ENCODE data around the gene GPR176.

GPR176 gene

DNA sequence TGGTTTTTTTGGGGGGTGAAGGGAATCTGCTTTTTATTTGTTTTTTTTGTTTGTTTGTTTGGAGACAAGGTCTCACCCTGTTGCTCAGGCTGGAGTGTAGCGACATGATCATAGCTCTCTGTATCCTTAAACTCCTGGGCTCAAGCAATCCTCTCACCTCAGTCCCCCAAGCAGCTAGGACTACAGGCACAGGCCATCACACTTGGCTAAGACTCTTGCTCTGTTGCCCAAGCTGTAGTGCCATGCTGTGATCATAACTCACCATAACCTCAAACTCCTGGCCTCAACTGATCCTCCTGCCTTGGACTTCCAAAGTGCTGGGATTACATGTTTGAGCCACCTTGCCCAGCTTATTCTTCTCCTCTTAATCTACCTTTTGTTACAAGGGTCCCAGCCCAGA, 31.8 kb downstream of the GPR176 start:
- DNase-seq: no peak

DNA sequence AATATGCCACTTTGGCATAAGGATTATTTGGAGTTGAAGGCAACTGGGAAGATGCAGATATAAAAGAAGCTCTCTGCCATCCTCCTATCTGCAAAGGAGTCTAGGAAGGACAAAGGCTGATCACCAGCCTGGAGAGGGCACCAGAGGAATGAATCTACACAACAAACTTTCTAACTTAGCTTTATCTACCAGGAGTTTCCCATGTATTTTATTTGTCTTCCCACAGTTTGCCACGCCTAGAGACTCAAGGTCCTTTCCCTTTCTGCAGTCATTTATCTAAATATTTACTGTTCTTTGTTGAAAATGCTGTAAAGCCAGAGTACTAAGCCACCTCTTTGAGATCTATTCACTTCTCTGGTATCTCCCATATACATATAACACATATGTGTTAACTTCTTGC, 32.2 kb downstream of the GPR176 start:
- DNase-seq: no peak

DNA sequence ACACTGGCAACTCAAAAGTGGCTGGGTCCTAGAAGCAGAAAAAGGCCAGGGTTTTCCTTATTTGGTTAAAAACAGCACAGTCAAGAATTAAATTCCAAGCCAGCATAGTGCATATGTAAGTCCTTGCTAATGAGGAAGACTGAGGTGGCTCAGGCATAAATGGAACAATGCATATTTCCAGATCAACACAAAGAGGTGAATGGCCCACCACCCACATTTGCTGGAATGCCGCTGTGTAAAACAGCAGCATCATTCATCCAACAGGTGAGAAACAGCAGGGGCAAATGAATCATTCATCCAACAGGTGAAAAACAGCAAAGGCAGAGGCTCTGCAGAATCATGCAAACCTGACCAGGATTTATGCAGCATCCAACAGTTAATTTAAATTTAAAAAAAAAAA, 32.9 kb downstream of the GPR176 start:
- DNase-seq: no peak

DNA sequence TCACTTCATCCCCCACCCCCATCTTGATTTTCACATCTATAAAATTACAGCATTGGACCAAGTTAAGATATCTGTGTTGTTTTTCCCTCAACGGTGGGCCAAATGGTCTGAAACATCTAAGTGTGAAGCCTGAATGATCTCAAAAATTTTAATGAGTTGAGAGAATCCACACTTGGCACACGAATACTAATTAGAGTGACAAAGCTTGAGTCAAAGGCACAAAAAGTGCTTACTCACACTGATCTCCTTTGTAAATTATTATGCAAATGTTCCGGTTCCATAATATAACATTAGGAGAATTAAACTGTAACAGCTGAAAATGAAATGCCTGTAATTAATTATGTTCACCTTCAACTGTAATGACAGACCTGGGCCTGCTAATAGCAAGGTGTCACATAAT, 33.6 kb downstream of the GPR176 start:
- DNase-seq: no peak

DNA sequence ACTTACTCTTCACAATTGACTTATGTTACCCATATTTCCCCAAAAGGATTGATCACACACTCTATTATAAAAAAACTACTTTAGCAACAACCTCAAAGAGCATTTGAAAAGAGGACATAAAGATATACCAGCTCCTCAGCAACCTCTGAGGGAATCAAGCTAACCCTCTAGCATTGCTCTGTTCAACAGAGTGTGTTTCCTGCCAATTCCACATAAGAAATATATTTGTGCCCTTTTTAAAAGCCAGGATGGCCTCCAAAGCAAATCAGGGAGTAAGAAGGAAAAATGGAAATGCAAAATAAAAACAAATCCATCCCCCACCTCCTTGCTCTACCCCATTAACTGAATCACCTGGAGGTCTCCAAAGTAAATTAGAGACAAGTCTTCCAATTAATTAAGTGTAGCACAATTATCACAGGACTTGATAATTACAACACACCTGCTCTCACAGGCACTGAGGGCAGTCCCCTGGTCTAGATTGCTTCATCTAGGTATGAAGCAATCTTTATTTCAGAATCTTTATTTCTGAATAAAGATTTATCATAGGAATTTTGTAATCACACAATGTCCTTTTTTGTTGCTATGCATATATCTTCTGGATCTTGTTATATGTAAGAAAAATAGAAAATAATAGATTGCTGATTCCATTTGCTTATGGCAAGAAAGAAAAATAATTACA, 34.8 kb downstream of the GPR176 start:
- no peak for DNase-seq

DNA sequence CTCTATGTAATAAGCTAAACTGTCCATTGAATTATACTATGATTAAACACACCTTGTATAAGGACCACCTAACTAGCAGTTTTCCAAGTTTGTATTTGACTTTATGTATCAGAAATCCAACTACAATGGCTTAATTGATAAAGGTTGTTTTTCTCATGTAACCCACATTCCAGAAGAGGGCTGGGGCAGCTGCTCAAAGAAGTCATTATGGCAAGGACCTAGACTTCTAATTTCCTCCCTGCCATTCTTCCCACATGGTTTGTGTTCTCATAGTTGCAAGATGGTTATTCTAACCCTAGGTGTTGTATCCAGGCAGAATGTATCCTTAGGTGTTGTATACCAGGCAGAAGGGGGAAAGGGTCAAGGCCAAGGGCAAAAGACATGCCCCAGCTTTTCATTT, 35.7 kb downstream of the GPR176 start:
- no peak for DNase-seq

DNA sequence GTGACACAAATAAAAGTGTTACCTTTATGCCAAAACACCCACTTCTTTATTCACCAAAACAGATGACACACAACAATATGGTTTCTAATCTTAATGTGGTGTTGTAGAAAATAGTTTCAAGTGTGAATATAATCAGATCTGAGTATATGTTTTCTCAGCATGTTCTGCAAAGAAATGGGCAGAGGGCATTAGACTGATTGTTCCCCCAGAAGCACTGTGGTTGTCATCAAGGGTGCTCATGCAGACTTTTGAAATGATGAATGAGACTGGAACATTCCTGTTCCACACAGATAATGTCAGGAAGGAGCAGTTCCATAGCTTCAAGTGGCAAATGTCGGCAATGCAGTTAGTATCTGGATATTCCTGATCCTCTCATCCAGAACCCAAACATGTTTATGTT, 37.5 kb downstream of the GPR176 start:
- no peak for DNase-seq

DNA sequence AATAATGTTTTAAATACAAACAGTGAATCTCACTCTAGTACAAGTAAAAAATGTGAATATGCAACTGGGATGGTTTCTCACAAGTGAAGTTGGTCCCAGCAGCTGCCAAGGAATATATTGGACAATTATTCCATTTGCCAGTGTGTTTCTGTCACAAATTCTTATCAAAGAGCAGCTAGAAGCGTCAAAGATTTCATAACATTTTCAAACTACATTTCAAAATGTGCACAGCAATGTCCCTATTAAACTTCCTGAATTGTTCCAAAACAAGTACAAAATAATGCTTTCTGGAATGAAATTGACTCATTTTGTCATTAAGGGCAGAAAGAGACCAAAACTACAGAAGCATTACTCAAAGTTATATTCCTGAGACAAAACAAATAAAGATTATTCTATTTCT, 38.3 kb downstream of the GPR176 start:
- DNase-seq: no peak

DNA sequence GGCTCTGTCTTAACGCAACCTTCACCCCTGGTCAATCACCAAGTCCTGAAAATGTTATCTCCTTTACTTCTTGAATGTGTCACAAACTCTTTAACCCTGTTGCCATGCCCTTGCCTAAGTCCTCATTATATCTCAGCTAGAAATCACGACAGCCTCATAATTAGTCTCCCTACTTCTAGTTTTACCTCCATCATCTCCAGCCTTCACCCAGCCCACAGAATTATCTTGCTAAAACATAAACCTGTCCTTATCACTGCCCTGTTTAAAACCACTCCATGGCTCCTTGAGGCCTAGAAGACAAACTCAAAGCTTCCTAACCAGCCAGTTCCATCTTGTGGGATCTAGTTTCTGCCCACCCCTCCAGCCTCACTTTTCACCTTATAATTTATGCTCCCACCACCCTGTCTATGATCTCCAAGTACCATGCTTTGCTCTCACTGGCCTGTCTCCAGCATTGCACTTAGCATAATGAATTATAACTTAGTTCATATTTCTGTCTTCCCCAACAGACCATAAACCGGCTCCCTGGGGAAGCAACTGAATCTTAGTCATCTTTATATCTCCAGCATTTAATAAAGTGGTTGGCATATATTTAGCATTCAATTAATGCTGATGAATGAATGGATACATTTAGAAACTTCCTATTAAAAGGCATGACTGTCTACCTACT, 39.2 kb downstream of the GPR176 start:
- DNase-seq: no peak

DNA sequence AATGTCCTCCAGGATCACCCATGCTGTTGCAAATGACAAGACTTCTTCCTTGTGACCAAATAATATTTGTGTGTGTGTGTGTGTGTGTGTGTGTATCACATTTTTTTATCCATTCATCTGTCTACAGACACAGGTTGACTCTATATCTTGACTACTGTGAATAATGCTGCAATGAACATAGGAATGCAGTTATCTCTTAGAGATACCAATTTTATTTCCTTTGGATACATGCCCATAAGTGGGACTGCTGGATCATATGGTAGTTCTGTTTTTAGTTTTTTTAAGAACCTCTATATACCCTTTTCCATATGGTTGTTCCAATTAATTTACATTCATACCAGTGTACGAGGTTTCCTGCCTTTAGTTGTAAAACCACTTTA, 41.7 kb downstream of the GPR176 start:
- no peak for DNase-seq

DNA sequence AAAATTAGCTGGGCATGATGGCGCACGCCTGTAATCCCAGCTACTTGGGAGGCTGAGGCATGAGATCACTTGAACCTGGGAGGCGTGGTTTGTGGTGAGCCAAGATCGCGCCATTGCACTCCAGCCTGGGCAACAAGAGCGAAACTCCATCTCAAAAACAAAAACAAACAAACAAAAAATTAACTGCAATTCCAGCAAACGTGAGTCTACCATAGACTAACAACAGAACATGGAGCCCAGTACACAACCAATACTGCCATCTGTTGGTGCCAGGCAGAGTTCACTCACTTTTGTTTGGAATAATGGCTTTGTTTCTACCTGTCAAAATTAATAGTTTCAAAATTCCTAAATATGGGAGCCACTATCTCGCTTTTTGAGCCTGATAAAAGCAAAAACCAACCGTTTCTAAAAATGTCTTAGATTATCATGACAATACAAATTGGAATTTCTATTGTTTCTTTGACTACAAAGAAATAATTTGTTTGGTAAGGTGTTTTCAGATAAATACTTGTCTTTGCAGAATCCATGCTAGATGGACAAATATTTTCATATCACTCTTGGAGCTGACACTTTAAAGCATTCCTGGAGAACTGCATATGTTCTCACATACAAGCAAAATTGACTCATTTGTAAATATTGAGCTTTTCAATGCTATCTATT, 45.0 kb downstream of the GPR176 start:
- peak; percentile 16 for DNase-seq

DNA sequence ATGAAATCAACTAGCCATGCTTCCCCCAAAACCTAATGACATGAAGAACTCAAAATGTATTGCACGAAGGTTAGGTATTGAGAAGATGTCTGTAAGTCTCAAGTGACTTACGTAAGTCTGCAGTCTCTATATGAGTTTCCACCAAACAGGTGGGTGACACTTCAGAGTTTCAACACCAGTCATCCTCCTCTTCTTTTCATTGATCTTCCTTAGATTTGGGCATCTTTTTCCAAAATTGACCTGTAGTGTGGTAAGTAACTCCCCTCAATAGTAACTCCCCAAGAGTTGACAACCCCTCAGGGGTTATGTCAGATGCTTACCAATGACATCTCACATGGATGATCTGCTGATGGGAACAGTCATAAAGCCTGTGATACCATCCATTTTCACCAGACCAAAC, 46.1 kb downstream of the GPR176 start:
- no peak for DNase-seq

DNA sequence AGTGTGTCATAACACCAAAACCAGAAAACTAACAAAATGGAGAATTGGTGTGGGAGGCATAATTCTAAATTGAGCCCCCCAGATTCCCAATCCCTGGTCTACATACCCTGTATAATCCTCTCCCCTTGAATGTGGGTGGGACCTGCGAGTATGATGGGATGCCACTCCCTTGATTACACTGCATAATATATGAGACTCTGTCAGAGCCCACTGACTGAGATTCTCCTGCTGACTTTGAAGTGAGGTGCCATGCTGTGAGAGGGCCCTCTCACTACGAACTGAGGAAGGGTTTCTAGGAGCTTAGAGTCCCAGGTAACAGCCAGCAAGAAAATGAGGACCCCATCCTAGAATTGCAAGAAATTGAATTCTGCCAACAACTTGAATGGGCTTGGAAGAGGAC, 49.5 kb downstream of the GPR176 start:
- DNase-seq: no peak

DNA sequence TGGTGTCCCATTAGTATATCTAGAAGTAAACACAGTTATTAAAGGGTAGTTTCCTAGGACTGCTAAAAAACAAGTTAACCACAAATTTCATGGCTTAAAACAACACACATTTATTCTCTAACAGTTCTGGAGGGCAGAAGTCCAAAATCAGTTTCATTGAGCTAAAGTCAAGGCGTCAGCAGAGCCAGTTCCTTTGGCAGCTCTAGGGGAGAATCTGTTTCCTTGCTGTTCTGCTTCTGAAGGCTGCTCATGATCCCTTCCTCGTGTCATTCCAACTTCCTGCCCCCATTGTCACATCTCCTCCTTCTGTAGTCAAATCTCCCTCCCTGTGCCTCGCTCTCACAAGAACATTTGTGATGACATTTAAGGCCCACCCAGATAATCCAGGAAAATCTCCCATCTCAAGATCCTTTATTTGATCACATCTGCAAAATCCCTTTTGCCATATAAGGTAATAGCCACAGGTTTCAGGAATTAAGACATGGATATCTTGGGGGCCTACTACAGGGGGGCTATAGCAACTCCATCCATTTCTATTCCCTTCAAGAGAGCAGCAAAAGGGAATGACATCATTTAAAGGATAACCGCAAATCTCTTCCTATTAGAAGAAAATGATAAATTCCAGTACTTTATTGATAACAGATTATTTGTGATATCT, 50.1 kb downstream of the GPR176 start:
- no peak for DNase-seq

DNA sequence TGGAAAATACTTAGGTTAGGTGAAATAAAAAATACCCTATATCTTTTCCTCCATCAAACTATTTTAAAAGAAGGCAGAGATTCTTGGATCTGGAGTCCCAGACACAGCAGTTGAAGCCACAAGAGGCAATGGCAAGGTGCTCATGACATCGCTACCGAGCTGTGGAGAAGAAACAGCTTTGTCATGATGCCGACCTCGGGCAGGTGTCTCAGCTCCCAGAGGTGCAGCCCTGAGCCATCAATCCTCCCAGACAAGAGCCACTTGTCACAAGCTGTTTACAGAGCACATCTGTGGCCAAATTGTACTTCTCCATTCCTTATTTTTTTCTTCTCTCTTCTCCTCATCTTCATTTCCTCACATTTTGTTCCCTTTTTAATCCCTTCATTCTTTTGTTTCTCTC, 50.8 kb downstream of the GPR176 start:
- no peak for DNase-seq

DNA sequence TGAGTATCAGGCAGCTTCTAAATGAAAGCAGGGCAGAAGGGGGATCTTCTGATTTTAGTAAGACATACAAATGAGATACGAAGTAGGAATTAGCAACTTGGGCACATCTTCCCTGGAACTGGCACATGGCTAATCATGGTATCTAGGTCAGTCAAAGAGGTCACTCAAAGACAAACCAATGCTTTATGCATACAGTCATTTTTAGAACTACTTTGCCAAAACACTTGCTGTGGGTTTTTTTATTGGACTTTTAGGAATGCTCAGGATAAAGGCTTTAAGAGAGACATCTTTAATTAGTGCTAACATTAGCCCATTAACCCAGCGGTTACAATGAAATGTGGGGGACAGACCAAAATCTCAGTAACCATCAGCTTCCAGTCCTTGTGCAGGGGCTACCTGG, 51.7 kb downstream of the GPR176 start:
- no peak for DNase-seq

DNA sequence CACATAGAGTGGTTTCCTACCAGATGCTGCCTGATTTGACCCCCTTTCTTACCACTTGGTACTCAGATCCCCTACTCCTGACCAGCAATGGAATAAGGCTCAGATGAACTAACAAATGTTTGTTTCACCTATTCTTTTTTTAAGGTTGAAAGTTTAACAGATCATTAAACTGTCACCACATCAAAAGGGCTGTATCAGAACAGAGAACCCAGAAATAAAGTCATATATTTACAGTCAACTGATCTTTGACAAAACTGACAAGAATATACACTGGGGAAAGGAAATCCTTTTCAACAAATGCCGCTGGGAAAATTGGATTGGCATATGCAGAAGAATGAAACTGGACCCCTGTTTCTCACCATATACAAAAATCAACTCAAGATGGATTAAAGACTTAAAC, 56.0 kb downstream of the GPR176 start:
- no peak for DNase-seq

DNA sequence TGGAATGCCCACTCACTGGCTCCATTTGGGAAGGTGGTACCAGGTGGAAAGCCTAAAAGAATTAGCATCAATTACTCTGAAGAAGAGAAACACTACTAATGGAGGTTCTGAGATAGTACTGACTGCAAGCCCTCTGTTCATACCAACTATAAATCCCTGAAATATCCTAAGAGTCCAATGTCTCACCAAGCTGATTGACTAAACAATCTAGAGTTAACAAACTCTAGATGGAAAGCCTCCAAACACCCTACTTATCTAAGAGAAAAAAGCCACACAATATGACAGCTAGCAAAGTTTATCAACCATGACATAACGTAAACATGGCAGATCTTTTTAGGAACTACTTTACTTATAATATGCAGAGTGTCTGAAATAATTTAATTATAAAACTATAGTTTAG, 59.2 kb downstream of the GPR176 start:
- DNase-seq: no peak

DNA sequence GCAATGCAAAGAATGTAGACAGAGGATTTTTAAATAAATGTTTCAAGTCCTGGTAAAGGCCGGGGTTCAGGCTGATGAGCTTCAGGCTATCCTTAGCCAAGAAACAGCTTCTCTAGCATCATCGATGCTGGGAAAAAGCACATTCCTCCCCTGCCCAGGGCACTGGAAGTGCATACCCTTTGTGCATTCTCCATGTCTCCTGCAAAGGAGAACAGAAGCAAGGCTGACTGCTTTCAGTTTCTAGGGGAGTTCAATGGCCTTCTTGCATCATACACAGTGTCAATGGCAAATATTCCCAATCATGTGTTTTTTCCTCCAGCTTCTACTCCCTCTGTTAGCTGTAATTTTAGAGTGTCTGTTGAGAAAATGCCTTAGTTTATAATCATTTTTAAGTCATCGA, 59.9 kb downstream of the GPR176 start:
- no peak for DNase-seq

DNA sequence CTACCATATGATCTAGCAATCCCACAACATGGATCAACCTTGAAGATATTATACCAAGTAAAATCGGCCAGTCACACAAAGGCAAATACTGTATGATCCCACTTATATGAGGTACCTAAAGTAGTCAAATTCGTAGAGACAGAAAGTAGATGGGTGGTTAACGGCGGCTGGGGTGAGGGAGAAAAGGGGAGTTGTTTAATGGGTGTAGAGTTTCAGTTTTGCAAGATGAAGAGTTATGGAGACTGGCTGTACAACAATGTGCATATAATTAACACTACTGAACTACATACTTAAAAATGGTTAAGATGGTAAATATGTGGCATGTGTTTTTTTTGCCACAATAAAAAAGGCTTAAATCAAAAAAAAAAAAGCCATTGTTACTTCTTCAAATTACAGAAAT, 60.4 kb downstream of the GPR176 start:
- no peak for DNase-seq

DNA sequence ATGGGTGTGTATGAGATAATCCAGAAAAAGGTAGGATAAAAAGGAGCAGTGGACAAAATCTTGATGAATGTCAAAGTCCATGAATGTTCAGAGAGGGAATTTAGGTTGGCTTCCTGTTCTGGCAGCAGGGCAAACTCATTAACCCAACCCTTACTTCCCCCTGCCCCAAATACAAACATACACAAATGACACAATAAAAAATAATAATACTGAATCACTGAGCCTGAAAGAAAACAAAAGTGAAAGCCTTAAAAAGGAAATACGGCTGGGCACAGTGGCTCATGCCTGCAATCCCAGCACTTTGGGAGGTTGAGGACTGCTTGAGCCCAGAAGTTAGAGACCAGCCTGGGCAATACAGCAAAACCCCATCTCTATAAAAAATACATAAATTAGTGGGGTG, 62.9 kb downstream of the GPR176 start:
- no peak for DNase-seq

DNA sequence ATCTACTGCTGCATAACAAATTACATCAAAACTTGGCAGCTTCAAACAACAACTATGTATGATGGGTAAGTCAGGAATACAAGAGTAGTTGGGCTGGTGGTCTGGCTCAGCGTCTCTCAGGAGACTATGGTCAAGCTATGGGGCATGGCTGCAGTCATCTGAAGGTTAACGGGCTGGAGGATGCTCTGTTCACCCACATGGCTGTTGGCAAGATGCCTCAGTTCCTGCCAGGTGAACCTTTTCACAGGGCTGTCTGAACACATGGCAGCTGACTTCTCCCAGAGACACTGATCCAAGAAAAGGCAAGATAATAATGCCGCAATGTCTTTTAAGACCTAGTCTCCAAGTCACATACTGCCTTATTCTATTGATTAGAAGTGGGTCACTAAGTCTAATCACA, 63.7 kb downstream of the GPR176 start:
- DNase-seq: no peak

DNA sequence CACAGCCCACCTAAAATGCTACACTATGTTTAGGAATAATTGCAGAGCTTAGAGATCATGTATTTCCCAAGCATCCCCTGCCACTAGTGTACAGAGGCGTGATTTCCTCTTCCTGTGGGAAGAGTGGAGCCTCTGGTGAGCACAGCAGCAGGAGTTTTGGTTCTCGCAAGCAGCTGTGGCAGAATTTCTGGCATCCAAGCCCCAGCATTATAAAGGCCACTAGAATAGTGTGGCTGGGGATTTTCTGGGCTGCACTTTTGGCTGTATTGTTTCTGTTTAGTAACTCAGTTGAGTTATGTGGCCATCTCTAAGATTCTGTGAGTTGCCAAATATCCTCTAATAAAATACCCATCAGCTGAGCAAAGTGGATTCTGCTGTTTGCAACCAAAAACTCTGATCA, 64.7 kb downstream of the GPR176 start:
- DNase-seq: no peak

DNA sequence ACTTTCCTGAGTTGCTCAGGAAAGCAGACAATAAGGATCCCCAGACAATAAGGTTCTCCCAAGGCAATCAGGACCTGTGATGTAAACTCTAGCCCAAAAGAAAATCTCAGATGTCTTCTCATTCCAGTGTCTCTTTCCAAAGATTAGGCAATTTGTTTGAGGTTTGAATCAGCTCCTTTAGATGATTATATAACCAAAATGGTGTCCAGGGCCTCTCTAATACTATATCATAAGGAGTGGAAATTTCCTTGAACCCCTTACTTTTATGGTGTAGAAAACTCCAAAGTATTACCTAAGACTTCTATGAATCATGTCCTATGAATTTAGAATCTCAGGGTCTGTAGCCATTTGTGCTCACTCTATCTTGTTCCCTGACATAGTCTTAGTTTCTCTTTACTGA, 65.9 kb downstream of the GPR176 start:
- DNase-seq: no peak

Data from stimulated activated CD4-positive, alpha-beta T cell treated with anti-CD3 and anti-CD28 coated beads, Interleukin-15, amount 100 ng/mL, for 24 hours (primary cell).